SK-N-DZ (cell line): ENCODE results near the gene GJB1.

Experiments
- DNase-seq: peaks from one replicate; pipeline ENCODE4 v3.0.0-alpha.2; 2015; ENCODE audit warnings: low spot score

Gene GJB1

GRCh38 chrX:71214604-71215337 is 8.3 kb upstream of the GJB1 start:
- no peak for DNase-seq

- no peak for DNase-seq
Observed at GRCh38 chrX:71215338-71215912, 7.6 kb upstream of the GJB1 start.

- no peak for DNase-seq
Observed at GRCh38 chrX:71216485-71216884, 6.5 kb upstream of the GJB1 start.

GRCh38 chrX:71217298-71217697 is 5.7 kb upstream of the GJB1 start:
- no peak for DNase-seq

GRCh38 chrX:71221145-71221544 is 1.9 kb upstream of the GJB1 start:
- no peak for DNase-seq

GRCh38 chrX:71224098-71224708 is 1.2 kb downstream of the GJB1 start:
- DNase-seq: no peak

GRCh38 chrX:71225009-71225408 is 2.0 kb downstream of the GJB1 start:
- DNase-seq: no peak

GRCh38 chrX:71225676-71226075 is 2.7 kb downstream of the GJB1 start:
- no peak for DNase-seq

- no peak for DNase-seq
Observed at GRCh38 chrX:71227370-71228062, 4.5 kb downstream of the GJB1 start.

GRCh38 chrX:71228063-71228642 is 5.1 kb downstream of the GJB1 start:
- no peak for DNase-seq

- no peak for DNase-seq
Observed at GRCh38 chrX:71235482-71235881, 12.5 kb downstream of the GJB1 start.

GRCh38 chrX:71236836-71237235 is 13.8 kb downstream of the GJB1 start:
- no peak for DNase-seq

GRCh38 chrX:71239781-71240180 is 16.8 kb downstream of the GJB1 start:
- DNase-seq: no peak

GRCh38 chrX:71241301-71241700 is 18.3 kb downstream of the GJB1 start:
- DNase-seq: no peak

GRCh38 chrX:71244359-71245128 is 21.5 kb downstream of the GJB1 start:
- no peak for DNase-seq

GRCh38 chrX:71245159-71245558 is 22.1 kb downstream of the GJB1 start:
- no peak for DNase-seq

- no peak for DNase-seq
Observed at GRCh38 chrX:71250841-71251240, 27.8 kb downstream of the GJB1 start.

GRCh38 chrX:71251466-71251973 is 28.5 kb downstream of the GJB1 start:
- DNase-seq: no peak

GRCh38 chrX:71252221-71252620 is 29.2 kb downstream of the GJB1 start:
- DNase-seq: no peak

- DNase-seq: peak; percentile 37
Observed at GRCh38 chrX:71253253-71254091, 30.4 kb downstream of the GJB1 start.
